H9 (cell line): ENCODE results near the gene MAP7. TPM values are rescaled to one million over a fixed set of nuclear protein-coding genes. Genes with fewer than 3 reads are reported as not detected.

Source experiments
- DNase-seq: peaks from one replicate; pipeline ENCODE4 v3.0.0-alpha.2; 2017
- H2AFZ ChIP-seq: one replicate; pipeline ENCODE4 v1.6.1; 2013; ENCODE audit warnings: mild to moderate bottlenecking, low read length, control low read depth, moderate library complexity
- H2AK5ac ChIP-seq: 2 replicates; pipeline ENCODE4 v1.6.1; 2013; ENCODE audit warnings: low read length, control low read depth, mixed read lengths; ENCODE audit not compliant: insufficient read length
- H2BK120ac ChIP-seq: one replicate; pipeline ENCODE4 v1.6.1; 2013; ENCODE audit warnings: low read depth, mild to moderate bottlenecking, low read length, control low read depth, inconsistent platforms; ENCODE audit not compliant: poor library complexity, severe bottlenecking
- H2BK12ac ChIP-seq: 2 replicates; pipeline ENCODE4 v1.6.1; 2013; ENCODE audit warnings: low read length, control low read depth, mixed read lengths, low read depth; ENCODE audit not compliant: insufficient read length
- H2BK15ac ChIP-seq: 2 replicates; pipeline ENCODE4 v1.6.1; 2013; ENCODE audit warnings: low read depth, low read length, control low read depth
- H2BK20ac ChIP-seq: one replicate; pipeline ENCODE4 v1.6.1; 2013; ENCODE audit warnings: low read depth, mild to moderate bottlenecking, low read length, control low read depth, inconsistent platforms; ENCODE audit not compliant: poor library complexity, severe bottlenecking
- H2BK5ac ChIP-seq: 2 replicates; pipeline ENCODE4 v1.6.1; 2013; ENCODE audit warnings: low read length, control low read depth, mixed read lengths; ENCODE audit not compliant: insufficient read length
- H3K14ac ChIP-seq: 2 replicates; pipeline ENCODE4 v1.6.1; 2013; ENCODE audit warnings: low read length, control low read depth; ENCODE audit not compliant: insufficient read depth
- H3K18ac ChIP-seq: 2 replicates; pipeline ENCODE4 v1.6.1; 2013; ENCODE audit warnings: low read depth, mild to moderate bottlenecking, mixed read lengths, low read length, control low read depth; ENCODE audit not compliant: insufficient read length
- H3K23ac ChIP-seq: 2 replicates; pipeline ENCODE4 v1.6.1; 2013; ENCODE audit warnings: low read length, control low read depth, mixed read lengths, low read depth; ENCODE audit not compliant: insufficient read length
- H3K23me2 ChIP-seq: 2 replicates; pipeline ENCODE4 v1.6.1; 2013; ENCODE audit warnings: low read depth, mild to moderate bottlenecking, mixed read lengths, low read length, control low read depth; ENCODE audit not compliant: insufficient read length, poor library complexity, severe bottlenecking
- H3K27ac ChIP-seq: 2 replicates; pipeline ENCODE4 v1.5.1; 2013; ENCODE audit warnings: low read length, control low read depth, mixed read lengths, low read depth; ENCODE audit not compliant: insufficient read length
- H3K27me3 ChIP-seq: 2 replicates; pipeline ENCODE4 v1.6.1; 2013; ENCODE audit warnings: low read length, control low read depth, inconsistent platforms; ENCODE audit not compliant: insufficient read depth
- H3K4ac ChIP-seq: 2 replicates; pipeline ENCODE4 v1.6.1; 2013; ENCODE audit warnings: low read depth, mild to moderate bottlenecking, control low read depth, inconsistent platforms, low read length, moderate library complexity
- H3K4me1 ChIP-seq: 2 replicates; pipeline ENCODE4 v1.6.1; 2013; ENCODE audit warnings: low read length, control low read depth, inconsistent platforms; ENCODE audit not compliant: insufficient read depth
- H3K4me2 ChIP-seq: 2 replicates; pipeline ENCODE4 v1.6.1; 2013; ENCODE audit warnings: low read length, control low read depth, mixed read lengths; ENCODE audit not compliant: insufficient read length, insufficient read depth
- H3K56ac ChIP-seq: 2 replicates; pipeline ENCODE4 v1.6.1; 2013; ENCODE audit warnings: low read depth, mild to moderate bottlenecking, mixed read lengths, low read length, control low read depth; ENCODE audit not compliant: insufficient read length
- H3K79me1 ChIP-seq: 2 replicates; pipeline ENCODE4 v1.6.1; 2013; ENCODE audit warnings: low read depth, mild to moderate bottlenecking, moderate library complexity, low read length, control low read depth, inconsistent platforms; ENCODE audit not compliant: insufficient read depth, poor library complexity, severe bottlenecking
- H3K79me2 ChIP-seq: 2 replicates; pipeline ENCODE4 v1.6.1; 2013; ENCODE audit warnings: low read length, control low read depth, inconsistent platforms; ENCODE audit not compliant: insufficient read depth
- H3K9ac ChIP-seq: 2 replicates; pipeline ENCODE4 v1.6.1; 2013; ENCODE audit warnings: low read length, control low read depth, mixed read lengths; ENCODE audit not compliant: insufficient read length; ENCODE audit errors: extremely low read depth
- H3K9me3 ChIP-seq: one replicate; pipeline ENCODE4 v1.6.1; 2013; ENCODE audit warnings: low read depth, low read length, inconsistent platforms; ENCODE audit not compliant: control insufficient read depth
- H3T11ph ChIP-seq: one replicate; pipeline ENCODE4 v1.6.1; 2013; ENCODE audit warnings: mild to moderate bottlenecking, low read length, control low read depth, inconsistent platforms
- H4K20me1 ChIP-seq: one replicate; pipeline ENCODE4 v1.6.1; 2013; ENCODE audit not compliant: control insufficient read depth, insufficient read length, insufficient read depth
- H4K5ac ChIP-seq: 2 replicates; pipeline ENCODE4 v1.6.1; 2013; ENCODE audit warnings: low read depth, mild to moderate bottlenecking, mixed read lengths, low read length, control low read depth; ENCODE audit not compliant: insufficient read length
- H4K8ac ChIP-seq: replicated peaks from 2 replicates; pipeline ENCODE4 v1.6.1; 2013; ENCODE audit warnings: low read length, control low read depth, mixed read lengths, low read depth; ENCODE audit not compliant: insufficient read length
- H4K91ac ChIP-seq: 2 replicates; pipeline ENCODE4 v1.6.1; 2013; ENCODE audit warnings: low read depth, mild to moderate bottlenecking, moderate library complexity, mixed read lengths, low read length, control low read depth; ENCODE audit not compliant: insufficient read length
- H3K27ac Mint-ChIP-seq, 3 experiments: 2 replicates in 2 of 3; 3 replicates in 1 of 3; pipeline ENCODE4 v1.8.0; 2020 to 2021; ENCODE audit warnings: mixed read lengths in 3 of 3, mild to moderate bottlenecking in 1 of 3, moderate library complexity in 1 of 3
- H3K27me3 Mint-ChIP-seq: 2 replicates; pipeline ENCODE4 v1.8.0; 2021; ENCODE audit warnings: low read depth, mild to moderate bottlenecking, moderate library complexity, mixed read lengths
- H3K36me3 Mint-ChIP-seq, 3 experiments: 2 replicates in 2 of 3; 3 replicates in 1 of 3; pipeline ENCODE4 v1.8.0; 2020 to 2021; ENCODE audit warnings: low read depth in 3 of 3, mixed read lengths in 3 of 3; ENCODE audit not compliant: insufficient read depth in 1 of 3
- H3K4me1 Mint-ChIP-seq, 2 experiments: 2 replicates each; pipeline ENCODE4 v1.8.0; 2020; ENCODE audit warnings: mixed read lengths in 2 of 2
- H3K4me3 Mint-ChIP-seq, 2 experiments: 2 replicates in 1 of 2; 3 replicates in 1 of 2; pipeline ENCODE4 v1.8.0; 2020 to 2021; ENCODE audit warnings: mild to moderate bottlenecking in 2 of 2, mixed read lengths in 2 of 2, moderate library complexity in 1 of 2
- H3K9me3 Mint-ChIP-seq, 2 experiments: 2 replicates in 1 of 2; 3 replicates in 1 of 2; pipeline ENCODE4 v1.8.0; 2020; ENCODE audit warnings: mild to moderate bottlenecking in 2 of 2, mixed read lengths in 2 of 2, moderate library complexity in 1 of 2
- CTCF ChIP-seq: fragments of 200-600 bp; sonication (generic); conservative IDR thresholded peaks from 3 replicates; pipeline ENCODE4 v1.8.0; 2021; ENCODE audit warnings: antibody characterized with exemption, mild to moderate bottlenecking
- WGBS: extraction: QIAGEN DNeasy Blood & Tissue Kit; methylation state at CpG from one replicate; pipeline ENCODE4 v1.1.7; 2013; ENCODE audit warnings: missing lambda C conversion rate, low lambda C conversion rate, mixed read lengths; ENCODE audit not compliant: insufficient read length; ENCODE audit errors: extremely low coverage; 5-methylcytosine and 5-hydroxymethylcytosine counted together
- total RNA-seq: library from RNA; stranded (reverse); gene quantifications from 2 replicates; pipeline ENCODE4 v1.2.1, GENCODE V29; 2021

MAP7 gene
- total RNA-seq, 1 experiment from 2014 or later = 51.1 TPM

GRCh38 chr6:136446145-136446544 lies 104.1 kb downstream of the MAP7 start:
- H3K79me2 ChIP-seq = no peaks in the 10 kb centered on the region; the same call in 1 of the 2 replicates
- no peak overlapping the region for H4K91ac ChIP-seq
- H3K79me1 ChIP-seq = no peaks in the 10 kb centered on the region
- no peaks in the 10 kb centered on the region for H3K9me3 ChIP-seq
- Mint-ChIP-seq H3K9me3 (peaks cover 3% of the 10 kb centered on the region in 2 experiments; a peak in 3 of 5 replicates), H3K27me3 (no peaks in the 10 kb centered on the region), H3K36me3 (peaks cover 0 to 7% (median 0%) of the 10 kb centered on the region in 3 experiments; a peak in 4 of 7 replicates), H3K27ac (peak overlapping the region in 1 of 3 experiments; percentile 31; a peak in 1 of 7 replicates), H3K4me3 (no peak overlapping the region), H3K4me1 (peaks cover 41 to 44% of the 10 kb centered on the region in 2 experiments)
- no peak overlapping the region for H2BK15ac ChIP-seq
- H3K4ac ChIP-seq = no peak overlapping the region
- H2AK5ac ChIP-seq = no peak overlapping the region
- peaks cover 5% of the 10 kb centered on the region for H3K4me1 ChIP-seq
- no peak overlapping the region for H2BK5ac ChIP-seq
- no peak overlapping the region for H3T11ph ChIP-seq
- no peaks in the 10 kb centered on the region for H3K23me2 ChIP-seq
- H4K5ac ChIP-seq = no peak overlapping the region
- no peak overlapping the region for H3K9ac ChIP-seq
- no peak overlapping the region for H2AFZ ChIP-seq
- H3K56ac ChIP-seq = no peak overlapping the region
- WGBS = no CpG with 5 or more reads among the region's 2 CpGs
- H3K18ac ChIP-seq = no peak overlapping the region
- H2BK120ac ChIP-seq = no peak overlapping the region
- H3K23ac ChIP-seq = no peak overlapping the region
- H3K4me2 ChIP-seq = no peak overlapping the region
- H2BK20ac ChIP-seq = no peak overlapping the region
- no peak overlapping the region for H2BK12ac ChIP-seq
- no peak overlapping the region for H3K27ac ChIP-seq
- TF ChIP-seq CTCF = no peak
- H4K8ac ChIP-seq = no peak overlapping the region
- no peak overlapping the region for H3K14ac ChIP-seq
- DNase-seq = no peak
- H4K20me1 ChIP-seq = no peaks in the 10 kb centered on the region
- no peaks in the 10 kb centered on the region for H3K27me3 ChIP-seq
